NB4 (cell line): ENCODE measurements around the gene TLE3.

Experiments used
- DNase-seq: peaks from one replicate; pipeline ENCODE4 v3.0.0; 2010; ENCODE audit warnings: low read depth
- H3K4me3 ChIP-seq: one replicate; pipeline ENCODE4 v1.5.1; 2011; ENCODE audit warnings: mild to moderate bottlenecking, low read depth, low read length, moderate library complexity
- CTCF ChIP-seq: IDR thresholded peaks from one replicate; pipeline ENCODE4 v1.5.1; 2012; ENCODE audit warnings: low read depth, low read length
- MAX ChIP-seq: IDR thresholded peaks from 2 replicates; pipeline ENCODE4 v1.6.1; 2011; ENCODE audit warnings: low read depth, low read length
- MYC ChIP-seq: IDR thresholded peaks from 2 replicates; pipeline ENCODE4 v1.6.1; 2011; ENCODE audit warnings: low read depth, low read length
- POLR2A ChIP-seq: IDR thresholded peaks from 2 replicates; pipeline ENCODE4 v1.6.1; 2011; ENCODE audit warnings: mild to moderate bottlenecking; ENCODE audit not compliant: insufficient read length; ENCODE audit errors: extremely low read depth

TLE3 gene

DNA sequence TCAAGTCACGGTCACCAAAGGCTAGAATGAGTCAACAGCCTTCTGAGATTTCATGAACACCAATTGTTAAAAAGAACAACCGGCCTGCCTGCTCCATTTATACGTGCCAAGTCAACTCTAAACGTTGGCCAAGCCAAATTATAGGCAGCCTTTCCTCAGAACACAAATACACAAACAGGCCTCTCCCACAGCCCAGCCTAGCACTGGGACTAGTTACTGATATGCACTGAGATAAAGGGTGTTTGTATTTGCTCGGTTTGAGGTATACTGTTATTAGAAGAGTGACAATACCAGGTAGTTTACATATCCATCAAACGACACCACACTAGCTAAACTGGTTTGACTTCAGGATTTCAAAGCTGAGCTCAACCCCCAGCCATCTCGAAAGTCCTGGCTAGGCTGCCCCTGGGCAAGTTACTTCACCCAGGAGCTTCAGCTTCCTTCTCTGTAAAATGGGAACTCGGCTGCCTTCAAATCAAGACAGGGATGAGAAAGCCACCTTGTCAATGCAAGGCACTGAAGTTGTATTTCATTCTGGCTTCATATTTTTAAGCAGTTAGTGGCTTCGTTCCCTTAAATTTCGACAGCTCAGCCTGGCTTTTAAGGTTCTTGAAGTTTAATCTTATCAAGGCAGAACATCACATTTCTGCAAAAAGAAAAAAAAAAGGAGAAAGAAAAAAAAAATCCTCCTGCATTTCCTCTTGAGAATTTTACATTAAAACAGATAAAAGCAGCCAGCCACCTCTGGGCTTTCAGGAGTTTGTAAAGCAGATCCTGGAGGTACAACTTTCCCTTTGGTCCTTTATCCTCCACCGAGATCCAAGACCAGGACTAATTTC, 4.0 kb downstream of the TLE3 start:
- TF ChIP-seq POLR2A, result no peak
- no peak for TF ChIP-seq MAX
- TF ChIP-seq CTCF, result no peak
- TF ChIP-seq MYC, result no peak
- peak; percentile 29 for DNase-seq
- peak overlapping the region; percentile 68 for H3K4me3 ChIP-seq

GRCh38 chr15:70093070-70093469, 4.6 kb downstream of the TLE3 start:
- H3K4me3 ChIP-seq, result peak overlapping the region; percentile 68
- peak; percentile 44 for DNase-seq
- TF ChIP-seq MYC (no peak), MAX (no peak), CTCF (no peak), POLR2A (no peak)

GRCh38 chr15:70092464-70093027, 5.2 kb downstream of the TLE3 start:
- no peak overlapping the region for H3K4me3 ChIP-seq
- no peak for TF ChIP-seq MAX
- no peak for TF ChIP-seq MYC
- no peak for TF ChIP-seq POLR2A
- TF ChIP-seq CTCF, result no peak
- no peak for DNase-seq

DNA sequence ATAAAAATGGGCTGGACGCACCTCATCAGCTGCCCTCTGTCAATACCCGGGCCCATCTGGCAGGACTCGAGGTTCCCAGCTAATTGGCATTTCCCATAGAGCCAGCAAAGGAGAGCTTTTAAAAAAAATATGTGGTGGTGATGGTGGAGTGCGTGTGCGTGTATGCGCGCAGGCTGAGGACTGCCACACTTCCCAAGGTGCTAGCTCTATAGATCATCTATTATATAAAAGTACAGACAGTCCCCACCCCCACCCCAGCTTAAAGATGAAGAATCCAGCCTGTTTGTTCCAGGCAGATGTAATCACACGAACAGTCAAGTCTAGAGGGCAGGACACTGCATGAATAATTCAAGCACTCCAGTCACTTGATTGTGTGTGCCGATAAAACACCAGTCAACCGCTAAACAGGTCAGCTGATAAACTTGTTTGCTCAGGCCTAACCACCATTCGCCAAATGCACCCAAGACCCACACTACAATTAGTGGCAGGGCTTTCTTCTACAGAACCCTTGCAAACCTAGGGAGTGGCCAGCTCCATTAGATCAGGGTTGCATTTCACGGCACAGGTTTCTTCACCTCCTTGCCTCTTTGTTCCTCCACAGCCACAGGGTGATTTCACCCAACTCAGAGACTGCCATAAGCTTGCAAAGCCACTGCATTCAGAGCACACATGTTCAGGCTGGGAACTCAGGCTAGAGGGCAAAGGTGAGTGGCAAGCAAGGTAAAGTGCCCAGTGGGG, 5.8 kb downstream of the TLE3 start:
- DNase-seq, result no peak
- H3K4me3 ChIP-seq, result no peak overlapping the region
- TF ChIP-seq MAX (no peak), MYC (no peak), POLR2A (no peak), CTCF (no peak)

- TF ChIP-seq MAX (no peak), CTCF (no peak), MYC (no peak), POLR2A (no peak)
- no peak for DNase-seq
- H3K4me3 ChIP-seq, result no peak overlapping the region
These were observed 7.1 kb downstream of the TLE3 start for GRCh38 chr15:70090436-70091296.
